Measurements from ENCODE around the gene DBP.
A peak's percentile ranks its signal among the peaks of the same experiment; 100 is the strongest.

Gene DBP

GRCh38 chr19:48656840-48657474 is 19.8 kb upstream of the DBP start:
- H3K4me3 ChIP-seq (ENCODE audit: low read depth, low read length) = no peak overlapping the region
- no peak for DNase-seq (ENCODE audit: low read depth)
- TF ChIP-seq CTCF (IDR thresholded peaks at IDR 0.05; ENCODE audit: control insufficient read depth, extremely low read depth, insufficient read depth) = no peak

GRCh38 chr19:48654299-48655059 is 17.3 kb upstream of the DBP start:
- no peak for DNase-seq (ENCODE audit: low read depth)
- TF ChIP-seq CTCF (IDR thresholded peaks at IDR 0.05; ENCODE audit: control insufficient read depth, extremely low read depth, insufficient read depth) = no peak
- no peak overlapping the region for H3K4me3 ChIP-seq (ENCODE audit: low read depth, low read length)

GRCh38 chr19:48651683-48652048 is 14.5 kb upstream of the DBP start:
- no peak overlapping the region for H3K4me3 ChIP-seq (ENCODE audit: low read depth, low read length)
- no peak for DNase-seq (ENCODE audit: low read depth)
- TF ChIP-seq CTCF (IDR thresholded peaks at IDR 0.05; ENCODE audit: control insufficient read depth, extremely low read depth, insufficient read depth) = no peak

- H3K4me3 ChIP-seq (ENCODE audit: low read depth, low read length) = no peak overlapping the region
- TF ChIP-seq CTCF (IDR thresholded peaks at IDR 0.05; ENCODE audit: control insufficient read depth, extremely low read depth, insufficient read depth) = no peak
- no peak for DNase-seq (ENCODE audit: low read depth)
Observed at GRCh38 chr19:48650974-48651682, 13.9 kb upstream of the DBP start.

- TF ChIP-seq CTCF (IDR thresholded peaks at IDR 0.05; ENCODE audit: control insufficient read depth, extremely low read depth, insufficient read depth) = no peak
- DNase-seq (ENCODE audit: low read depth) = no peak
- H3K4me3 ChIP-seq (ENCODE audit: low read depth, low read length) = no peak overlapping the region
Observed at GRCh38 chr19:48648134-48648533, 11.0 kb upstream of the DBP start.

- no peak for TF ChIP-seq CTCF (IDR thresholded peaks at IDR 0.05; ENCODE audit: control insufficient read depth, extremely low read depth, insufficient read depth)
- DNase-seq (ENCODE audit: low read depth) = no peak
- H3K4me3 ChIP-seq (ENCODE audit: low read depth, low read length) = peak overlapping the region; percentile 51; the same call in 1 of the 2 replicates
Observed at GRCh38 chr19:48646722-48647216, 9.6 kb upstream of the DBP start.
